ENCODE measurements around the gene CSN2. TPM values are rescaled to one million over a fixed set of nuclear protein-coding genes. Genes with fewer than 3 reads are reported as not detected.

CSN2 gene
- total and polyA plus RNA-seq, 9 of the 15 experiments (the other 6 are each of a cell fraction or from before 2014, with no cell fraction given): not detected

DNA sequence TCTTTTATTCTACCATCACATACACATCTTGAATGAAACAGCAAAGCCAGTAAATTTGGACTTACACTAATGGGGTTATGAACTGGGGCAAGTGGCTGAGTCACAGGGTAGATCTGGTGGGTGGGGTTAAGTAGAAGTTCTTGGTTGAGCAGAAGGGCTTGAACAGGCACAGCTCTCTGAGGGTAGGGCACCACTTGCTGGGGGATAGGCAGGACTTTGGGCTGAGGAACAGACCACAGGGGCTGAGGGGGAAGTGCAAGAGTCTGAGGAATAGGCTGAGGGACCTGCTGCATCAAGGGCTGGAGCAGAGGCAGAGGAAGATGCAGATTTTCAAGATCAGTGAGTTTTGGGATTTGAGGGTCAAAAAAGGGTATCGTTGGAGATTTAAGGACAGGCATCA, 8.3 kb downstream of the CSN2 start:
- FAIRE-seq (no peak), ATAC-seq (no peak), DNase-seq (ENCODE audit: extremely low read depth in 1 of 4, low spot score in 3 of 4) (no peak)
- no peak overlapping the region for H2AFZ ChIP-seq (ENCODE audit: low read depth, low read length)
- no peak overlapping the region for H3K9ac ChIP-seq (ENCODE audit: insufficient read depth in 1 of 2, low read depth in 2 of 2, low read length in 2 of 2)
- no peaks in the 10 kb centered on the region for H3K9me1 ChIP-seq (ENCODE audit: control insufficient read depth, insufficient read depth, low read length)
- H3K9me3 ChIP-seq (replicated peaks; ENCODE audit: control insufficient read depth, insufficient read depth, low read depth, low read length): no peaks in the 10 kb centered on the region
- ChIA-PET POLR2A (no interaction called here), CTCF (ENCODE audit: low intra/inter-chr PET ratio) (no interaction called here)
- no TSS peak for BruUV-seq (replicated peaks)
- no peaks in the 10 kb centered on the region for H3K36me3 ChIP-seq (ENCODE audit: control insufficient read depth, insufficient read depth, low read length)
- H3K4me3 ChIP-seq: no peak overlapping the region
- 0% methylated on average over 1 of the region's 1 CpG for WGBS (ENCODE audit: insufficient coverage, low coverage, missing lambda C conversion rate)
- in situ Hi-C loops (cut with MboI) (no loop called here), intact Hi-C loops (cut with micrococcal nuclease) (no loop called here)
- H3K4me1 ChIP-seq (replicated peaks in 1 of 2; ENCODE audit: control insufficient read depth in 2 of 2, insufficient read depth in 2 of 2, low read length in 2 of 2): no peaks in the 10 kb centered on the region
- H3K79me2 ChIP-seq (ENCODE audit: control insufficient read depth, insufficient read depth, low read length): no peaks in the 10 kb centered on the region
- no peaks in the 10 kb centered on the region for H3K27me3 ChIP-seq (ENCODE audit: control insufficient read depth in 2 of 2, insufficient read depth in 2 of 2, low read length in 2 of 2)
- TF ChIP-seq RFX5 (IDR thresholded peaks at IDR 0.05; ENCODE audit: low read depth, low read length) (no peak), SOX6 (IDR thresholded peaks at IDR 0.05) (no peak), PTBP1 (IDR thresholded peaks at IDR 0.05; ENCODE audit: low read depth, low read length) (no peak), MTF1 (CRISPR knock-in tag; IDR thresholded peaks at IDR 0.05; ENCODE audit: borderline replicate concordance) (no peak), NR4A1 (CRISPR knock-in tag; IDR thresholded peaks at IDR 0.05) (no peak), NR4A1 (tag; IDR thresholded peaks at IDR 0.05) (no peak), ZNF282 (CRISPR knock-in tag; IDR thresholded peaks at IDR 0.05) (no peak), ATF3 (IDR thresholded peaks at IDR 0.05) (no peak), ATF3 (CRISPR knock-in tag; conservative IDR thresholded peaks at IDR 0.05) (no peak), RBM14 (IDR thresholded peaks at IDR 0.05; ENCODE audit: borderline replicate concordance, insufficient read depth, low read depth, low read length) (no peak), RBM25 (IDR thresholded peaks at IDR 0.05; ENCODE audit: low read depth, low read length, severe bottlenecking) (no peak)
- TF ChIP-seq, protein P1, sequence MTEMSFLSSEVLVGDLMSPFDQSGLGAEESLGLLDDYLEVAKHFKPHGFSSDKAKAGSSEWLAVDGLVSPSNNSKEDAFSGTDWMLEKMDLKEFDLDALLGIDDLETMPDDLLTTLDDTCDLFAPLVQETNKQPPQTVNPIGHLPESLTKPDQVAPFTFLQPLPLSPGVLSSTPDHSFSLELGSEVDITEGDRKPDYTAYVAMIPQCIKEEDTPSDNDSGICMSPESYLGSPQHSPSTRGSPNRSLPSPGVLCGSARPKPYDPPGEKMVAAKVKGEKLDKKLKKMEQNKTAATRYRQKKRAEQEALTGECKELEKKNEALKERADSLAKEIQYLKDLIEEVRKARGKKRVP (CRISPR knock-in tag; IDR thresholded peaks at IDR 0.05): no peak
- TF ChIP-seq, protein P2, sequence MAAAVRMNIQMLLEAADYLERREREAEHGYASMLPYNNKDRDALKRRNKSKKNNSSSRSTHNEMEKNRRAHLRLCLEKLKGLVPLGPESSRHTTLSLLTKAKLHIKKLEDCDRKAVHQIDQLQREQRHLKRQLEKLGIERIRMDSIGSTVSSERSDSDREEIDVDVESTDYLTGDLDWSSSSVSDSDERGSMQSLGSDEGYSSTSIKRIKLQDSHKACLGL (CRISPR knock-in tag; IDR thresholded peaks at IDR 0.05; ENCODE audit: borderline replicate concordance, poor library complexity, severe bottlenecking): no peak
- H3K4me2 ChIP-seq (ENCODE audit: insufficient read depth, low read length): no peak overlapping the region
- H4K20me1 ChIP-seq (replicated peaks; ENCODE audit: control insufficient read depth, insufficient read depth, low read length): no peaks in the 10 kb centered on the region
- no peak overlapping the region for H3K27ac ChIP-seq (ENCODE audit: extremely low read depth, low read depth, low read length)
